GM23248 (cell line): ENCODE results near the gene TCP11. TPM values are rescaled to one million over a fixed set of nuclear protein-coding genes. Genes with fewer than 3 reads are reported as not detected.

Source experiments
- DNase-seq: peaks from one replicate; pipeline ENCODE4 v3.0.0-alpha.2; 2015
- H2AFZ ChIP-seq: fragments of 200-600 bp; sonication (generic); 2 replicates; pipeline ENCODE4 v1.6.1; 2016; ENCODE audit warnings: antibody characterized with exemption
- H3F3A ChIP-seq: fragments of 200-600 bp; sonication (generic); 2 replicates; pipeline ENCODE4 v1.6.1; 2016; ENCODE audit warnings: mild to moderate bottlenecking, antibody characterized with exemption, mixed run types; ENCODE audit not compliant: insufficient read depth
- H3K27ac ChIP-seq: fragments of 200-600 bp; sonication (generic); 2 replicates; pipeline ENCODE4 v1.5.1; 2016; ENCODE audit warnings: mild to moderate bottlenecking
- H3K27me3 ChIP-seq: fragments of 200-600 bp; sonication (generic); replicated peaks from 2 replicates; pipeline ENCODE4 v1.6.1; 2016; ENCODE audit warnings: mild to moderate bottlenecking; ENCODE audit not compliant: insufficient read depth
- H3K36me3 ChIP-seq: fragments of 200-600 bp; sonication (generic); 2 replicates; pipeline ENCODE4 v1.6.1; 2016; ENCODE audit warnings: low read depth, mild to moderate bottlenecking
- H3K4me1 ChIP-seq: fragments of 200-600 bp; sonication (generic); 2 replicates; pipeline ENCODE4 v1.6.1; 2016; ENCODE audit warnings: mild to moderate bottlenecking; ENCODE audit not compliant: insufficient read depth
- H3K4me2 ChIP-seq: fragments of 200-600 bp; sonication (generic); one replicate; pipeline ENCODE4 v1.6.1; 2016; ENCODE audit warnings: mild to moderate bottlenecking; ENCODE audit not compliant: unreplicated experiment
- H3K4me3 ChIP-seq: fragments of 200-600 bp; sonication (generic); 2 replicates; pipeline ENCODE4 v1.5.1; 2016; ENCODE audit warnings: mild to moderate bottlenecking
- H3K79me2 ChIP-seq: fragments of 200-600 bp; sonication (generic); 2 replicates; pipeline ENCODE4 v1.6.1; 2016; ENCODE audit warnings: mild to moderate bottlenecking; ENCODE audit not compliant: insufficient read depth
- H3K9ac ChIP-seq: fragments of 200-600 bp; sonication (generic); 2 replicates; pipeline ENCODE4 v1.6.1; 2016; ENCODE audit warnings: mild to moderate bottlenecking
- H3K9me2 ChIP-seq: fragments of 200-600 bp; sonication (generic); 2 replicates; pipeline ENCODE4 v1.6.1; 2016; ENCODE audit warnings: mixed run types, mild to moderate bottlenecking, moderate library complexity; ENCODE audit not compliant: insufficient read depth
- H3K9me3 ChIP-seq: fragments of 200-600 bp; sonication (generic); one replicate; pipeline ENCODE4 v1.6.1; 2017; ENCODE audit warnings: low read depth
- H4K20me1 ChIP-seq: fragments of 200-600 bp; sonication (generic); 2 replicates; pipeline ENCODE4 v1.6.0; 2016; ENCODE audit not compliant: insufficient read depth
- EZH2 ChIP-seq: fragments of 200-600 bp; sonication (generic); IDR thresholded peaks from 2 replicates; pipeline ENCODE4 v1.6.1; 2018; ENCODE audit warnings: antibody characterized with exemption, mild to moderate bottlenecking; ENCODE audit not compliant: insufficient read depth, poor library complexity, severe bottlenecking
- EZH2phosphoT487 ChIP-seq: fragments of 200-600 bp; sonication (generic); IDR thresholded peaks from 2 replicates; pipeline ENCODE4 v1.6.1; 2018; ENCODE audit warnings: antibody characterized with exemption, moderate library complexity, mild to moderate bottlenecking, low read depth; ENCODE audit not compliant: insufficient read depth
- WGBS, 2 experiments: methylation state at CpG; one replicate each; pipeline ENCODE4 v1.1.6; 2015 to 2017; ENCODE audit warnings: low lambda C conversion rate in 2 of 2, low coverage in 1 of 2; ENCODE audit errors: missing lambda C conversion rate in 2 of 2; 5-methylcytosine and 5-hydroxymethylcytosine counted together
- in situ Hi-C: fragments of 300-500 bp; cut with MboI; formaldehyde crosslinking; loops from 2 replicates; pipeline ENCODE4 v1.15.0; 2020
- polyA plus RNA-seq: library from polyadenylated mRNA; unstranded; fragments of >200 nt; fragmentation: Nextera tagmentation; extraction: Ambion mirVana; gene quantifications from 2 replicates; pipeline ENCODE4 v1.2.1, GENCODE V29; 2016
- total RNA-seq: library from RNA; depleted of rRNA; stranded (reverse); fragments of >200 nt; shearing (Covaris generic); gene quantifications from 2 replicates; pipeline ENCODE4 v1.2.3, GENCODE V29; 2014

The TCP11 gene
- total and polyA plus RNA-seq, 2 experiments from 2014 or later: not detected

GRCh38 chr6:35079311-35080000 is 61.7 kb downstream of the TCP11 start:
- Histone ChIP-seq H3K36me3 (no peaks in the 10 kb centered on the region), H3K4me2 (no peak overlapping the region), H3K9ac (no peak overlapping the region), H3K79me2 (no peaks in the 10 kb centered on the region), H3K4me3 (no peak overlapping the region), H3K27ac (no peak overlapping the region), H4K20me1 (no peaks in the 10 kb centered on the region), H3K27me3 (no peaks in the 10 kb centered on the region), H3F3A (no peaks in the 10 kb centered on the region), H3K9me2 (no peaks in the 10 kb centered on the region), H2AFZ (no peak overlapping the region), H3K4me1 (no peaks in the 10 kb centered on the region), H3K9me3 (no peaks in the 10 kb centered on the region)
- in situ Hi-C loops: no loop called here
- no peak for TF ChIP-seq EZH2phosphoT487
- no peak for TF ChIP-seq EZH2
- DNase-seq: no peak
- 95 to 96% methylated on average over 23 of the region's 23 CpGs for WGBS, 2 experiments

- Histone ChIP-seq H3K27me3 (no peaks in the 10 kb centered on the region), H3F3A (no peaks in the 10 kb centered on the region), H2AFZ (no peak overlapping the region), H3K4me2 (no peak overlapping the region), H4K20me1 (no peaks in the 10 kb centered on the region), H3K79me2 (no peaks in the 10 kb centered on the region), H3K9ac (no peak overlapping the region), H3K4me1 (no peaks in the 10 kb centered on the region), H3K27ac (no peak overlapping the region), H3K9me3 (no peaks in the 10 kb centered on the region), H3K9me2 (no peaks in the 10 kb centered on the region), H3K4me3 (no peak overlapping the region), H3K36me3 (no peaks in the 10 kb centered on the region)
- WGBS, 2 experiments: 97 to 98% methylated on average over 9 to 11 of the region's 11 CpGs
- TF ChIP-seq EZH2phosphoT487: no peak
- TF ChIP-seq EZH2: no peak
- in situ Hi-C loops: no loop called here
- no peak for DNase-seq
These were observed 62.2 kb downstream of the TCP11 start for GRCh38 chr6:35078896-35079295.

GRCh38 chr6:35078226-35078850 is 62.8 kb downstream of the TCP11 start:
- 94 to 96% methylated on average over 15 to 19 of the region's 20 CpGs for WGBS, 2 experiments
- Histone ChIP-seq H3K9me3 (no peaks in the 10 kb centered on the region), H3K4me1 (no peaks in the 10 kb centered on the region), H3K79me2 (no peaks in the 10 kb centered on the region), H3K27ac (no peak overlapping the region), H3K4me3 (no peak overlapping the region), H3K4me2 (no peak overlapping the region), H3K9me2 (no peaks in the 10 kb centered on the region), H4K20me1 (no peaks in the 10 kb centered on the region), H3K36me3 (no peaks in the 10 kb centered on the region), H2AFZ (no peak overlapping the region), H3K9ac (no peak overlapping the region), H3K27me3 (no peaks in the 10 kb centered on the region), H3F3A (no peaks in the 10 kb centered on the region)
- in situ Hi-C loops: no loop called here
- TF ChIP-seq EZH2 (no peak), EZH2phosphoT487 (no peak)
- DNase-seq: no peak

GRCh38 chr6:35077713-35078105 is 63.4 kb downstream of the TCP11 start:
- WGBS, 2 experiments: 83 to 84% methylated on average over 11 of the region's 11 CpGs
- Histone ChIP-seq H3K27me3 (no peaks in the 10 kb centered on the region), H4K20me1 (no peaks in the 10 kb centered on the region), H3K4me2 (no peak overlapping the region), H3K79me2 (no peaks in the 10 kb centered on the region), H3K4me1 (no peaks in the 10 kb centered on the region), H3K27ac (no peak overlapping the region), H3K9me3 (no peaks in the 10 kb centered on the region), H3K9ac (no peak overlapping the region), H3K36me3 (no peaks in the 10 kb centered on the region), H2AFZ (no peak overlapping the region), H3K9me2 (no peaks in the 10 kb centered on the region), H3F3A (no peaks in the 10 kb centered on the region), H3K4me3 (no peak overlapping the region)
- in situ Hi-C loops: no loop called here
- no peak for DNase-seq
- TF ChIP-seq EZH2 (no peak), EZH2phosphoT487 (no peak)
